Aortic smooth muscle cell (primary cell): Measurements from ENCODE around the gene ACBD7. TPM values are rescaled to one million over a fixed set of nuclear protein-coding genes. Genes with fewer than 3 reads are reported as not detected.

Experiments used
- total RNA-seq: library from RNA; depleted of rRNA; stranded (reverse); fragments of >200 nt; gene quantifications from 2 replicates; pipeline ENCODE4 v1.2.3, GENCODE V29; 2014

Gene ACBD7
- 4.8 and 5.3 TPM in 2 replicates for total RNA-seq

GRCh38 chr10:15088428-15089261 is at the start of gene ACBD7:
Gene ACBD7, minus strand, starts transcription at chr10:15088776. Its CDS starts 48 bp downstream, at chr10:15088728.

GRCh38 chr10:15097011-15097812 is 8.6 kb upstream of the ACBD7 start, which contains the start of gene RPP38:
Gene RPP38, plus strand, starts transcription at chr10:15097355. Its CDS starts 5,960 bp downstream, at chr10:15103315.

GRCh38 chr10:15043674-15044073 is 44.9 kb downstream of the ACBD7 start, which contains the start of gene OLAH:
Gene OLAH, plus strand, starts transcription at chr10:15043943. Its CDS starts 3,346 bp downstream, at chr10:15047289.

Other genes with a start within 250 kb of the ACBD7 start
- 7.8 and 10.4 TPM in 2 replicates for gene SUV39H2, start 209.9 kb downstream of the ACBD7 start, total RNA-seq
- gene DCLRE1C, start 134.7 kb downstream of the ACBD7 start, total RNA-seq: 9.4 and 10.9 TPM in 2 replicates
- gene MEIG1, start 129.4 kb downstream of the ACBD7 start, total RNA-seq: 0.25 and 1.1 TPM in 2 replicates
- gene OLAH, start 44.8 kb downstream of the ACBD7 start, total RNA-seq: under 0.01 TPM in 1 of 2 replicates, not detected in the other
- 8.7 and 12.2 TPM in 2 replicates for gene RPP38, start 8.6 kb upstream of the ACBD7 start, total RNA-seq
- 47.3 and 64.5 TPM in 2 replicates for gene NMT2, start 79.9 kb upstream of the ACBD7 start, total RNA-seq